OCI-LY7 (cell line): ENCODE results near the gene CASP12.

Source experiments
- CTCF ChIP-seq: fragments of 200-600 bp; sonication (generic); conservative IDR thresholded peaks from 2 replicates; pipeline ENCODE4 v1.5.1; 2014; ENCODE audit warnings: mild to moderate bottlenecking, antibody characterized with exemption, low read length, moderate library complexity, mixed read lengths
- EZH2phosphoT487 ChIP-seq: fragments of 200-600 bp; sonication (generic); IDR thresholded peaks from 2 replicates; pipeline ENCODE4 v1.6.1; 2018; ENCODE audit warnings: low read depth, borderline replicate concordance, mild to moderate bottlenecking, mixed run types, antibody characterized with exemption, low read length, moderate library complexity, mixed read lengths

- TF ChIP-seq CTCF (no peak), EZH2phosphoT487 (no peak)
Observed at GRCh38 chr11:104907521-104908185, 9.4 kb upstream of the CASP12 start.
